HG03571 (cell line): ENCODE data around the gene MYBPC2.

Experiments
- ATAC-seq: cut with Tn5 transposase; IDR thresholded peaks from one replicate; pipeline ENCODE4 v1.9.1; 2021; ENCODE audit not compliant: unreplicated experiment

The MYBPC2 gene

DNA sequence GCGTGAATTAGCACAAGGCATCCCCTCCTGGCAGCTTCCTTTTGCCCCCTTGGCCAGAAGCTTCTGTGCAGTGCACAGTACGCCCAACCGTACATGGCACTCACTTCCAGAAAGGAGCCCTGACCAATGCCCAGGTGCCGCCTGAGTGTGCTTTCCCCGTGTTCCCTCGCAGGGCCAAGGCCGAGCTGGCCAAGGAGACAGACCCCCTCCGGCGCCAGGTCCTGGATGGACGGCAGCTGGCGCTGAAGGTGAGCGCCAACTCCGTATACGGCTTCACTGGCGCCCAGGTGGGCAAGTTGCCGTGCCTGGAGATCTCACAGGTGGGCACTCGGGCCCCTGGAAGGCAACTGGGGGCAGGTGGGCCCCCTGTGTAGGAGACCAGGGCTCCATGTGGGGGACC, 23.3 kb upstream of the MYBPC2 start:
- no peak for ATAC-seq

DNA sequence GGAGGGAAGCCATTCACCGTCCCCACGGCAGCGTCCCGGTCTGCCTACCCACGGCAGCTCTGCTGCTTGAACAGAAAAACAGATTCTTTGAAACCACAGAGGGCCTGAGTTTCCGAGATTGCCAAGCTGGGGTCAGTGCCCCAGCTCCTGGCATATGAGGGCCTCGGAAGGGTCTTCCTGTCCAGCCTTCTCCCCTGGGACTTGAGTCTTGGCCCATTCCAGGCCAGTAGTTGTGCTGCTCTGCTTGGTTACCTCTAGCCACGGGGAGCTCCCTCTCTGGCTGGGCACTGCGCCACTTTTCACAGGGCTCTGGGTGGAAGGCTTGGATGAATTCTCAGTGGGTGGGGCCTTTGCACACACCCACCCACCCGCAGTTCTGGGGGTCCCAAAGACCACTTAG, 22.6 kb upstream of the MYBPC2 start:
- ATAC-seq: no peak

DNA sequence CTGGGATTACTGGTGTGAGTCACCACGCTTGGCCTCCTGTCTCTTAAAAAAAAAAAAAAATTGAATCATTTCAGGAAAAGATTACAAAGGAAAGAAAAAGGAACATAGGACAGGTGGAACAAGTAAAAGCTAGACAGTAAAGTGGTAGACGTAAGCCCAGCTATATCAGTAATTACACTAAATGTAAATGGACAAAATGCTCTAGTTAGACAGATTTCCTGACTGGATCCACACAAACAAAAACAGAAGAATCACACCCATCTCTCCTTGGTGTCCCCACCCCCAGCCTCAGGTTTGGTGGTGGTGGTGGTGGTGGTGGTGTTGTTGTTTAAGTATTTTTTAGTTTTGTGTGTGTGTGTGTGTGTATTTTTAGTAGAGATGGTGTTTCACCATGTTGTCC, 20.3 kb upstream of the MYBPC2 start:
- no peak for ATAC-seq

DNA sequence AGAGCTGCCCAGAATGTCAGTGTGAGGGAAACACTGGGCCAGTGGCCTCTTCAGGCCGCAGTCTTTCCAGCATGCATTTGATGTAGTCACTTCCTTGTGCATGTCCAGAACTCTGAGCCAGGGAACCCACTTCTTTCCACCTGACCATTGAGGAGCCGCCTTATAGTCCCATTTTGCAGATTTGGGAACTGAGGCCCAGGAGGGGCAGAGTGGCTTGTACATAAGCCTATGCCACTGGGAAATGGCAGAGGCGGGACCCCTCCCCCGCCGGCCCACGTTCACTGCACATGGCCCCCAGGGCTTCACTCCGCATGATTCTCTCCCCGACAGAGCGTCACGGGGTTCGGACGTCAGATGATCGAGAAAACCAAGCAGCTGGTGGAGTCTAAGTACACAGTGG, 19.6 kb upstream of the MYBPC2 start:
- no peak for ATAC-seq

DNA sequence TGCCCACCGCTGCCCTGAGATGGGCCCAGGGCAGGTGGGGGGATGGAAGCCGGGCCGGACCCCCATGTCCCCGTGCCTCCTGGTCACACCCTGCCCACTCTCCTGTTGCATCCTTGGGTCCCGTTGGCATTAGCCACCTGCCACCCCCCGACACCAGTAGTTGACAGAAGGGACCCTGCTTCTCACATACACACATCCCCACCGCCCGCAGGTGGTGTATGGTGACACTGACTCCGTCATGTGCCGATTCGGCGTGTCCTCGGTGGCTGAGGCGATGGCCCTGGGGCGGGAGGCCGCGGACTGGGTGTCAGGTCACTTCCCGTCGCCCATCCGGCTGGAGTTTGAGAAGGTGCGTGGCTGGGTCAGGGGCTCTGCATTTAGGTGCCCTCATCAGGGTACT, 19.2 kb upstream of the MYBPC2 start:
- no peak for ATAC-seq

DNA sequence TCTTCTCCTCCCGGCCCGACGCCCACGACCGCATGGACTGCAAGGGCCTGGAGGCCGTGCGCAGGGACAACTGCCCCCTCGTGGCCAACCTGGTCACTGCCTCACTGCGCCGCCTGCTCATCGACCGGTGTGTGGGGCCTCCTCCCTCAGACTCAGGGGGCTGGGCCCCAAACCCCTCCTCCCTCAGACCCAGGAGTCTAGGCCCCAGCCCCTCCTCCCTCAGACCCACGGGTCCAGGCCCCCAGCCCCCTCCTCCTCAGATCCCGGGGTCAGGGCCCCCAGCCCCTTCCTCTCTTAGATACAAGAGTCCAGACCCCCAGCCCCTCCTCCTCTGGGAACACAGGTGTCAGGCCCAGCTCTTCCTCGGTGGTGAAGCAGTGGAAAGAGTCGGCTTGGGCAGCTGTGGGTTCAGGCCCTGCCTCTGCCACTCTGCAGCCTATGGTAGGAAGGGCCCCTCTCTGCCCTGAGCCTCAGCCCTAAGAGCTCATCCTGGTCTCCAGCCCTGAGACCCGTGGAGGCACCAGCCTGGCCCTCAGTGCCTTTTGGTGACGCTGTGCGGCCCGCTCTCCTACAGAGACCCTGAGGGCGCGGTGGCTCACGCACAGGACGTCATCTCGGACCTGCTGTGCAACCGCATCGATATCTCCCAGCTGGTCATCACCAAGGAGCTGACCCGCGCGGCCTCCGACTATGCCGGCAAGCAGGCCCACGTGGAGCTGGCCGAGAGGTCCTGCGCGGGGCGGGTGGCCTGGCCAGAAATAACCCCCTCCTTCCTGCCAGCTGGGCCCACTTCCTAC, 17.6 kb upstream of the MYBPC2 start:
- peak; percentile 3 for ATAC-seq

DNA sequence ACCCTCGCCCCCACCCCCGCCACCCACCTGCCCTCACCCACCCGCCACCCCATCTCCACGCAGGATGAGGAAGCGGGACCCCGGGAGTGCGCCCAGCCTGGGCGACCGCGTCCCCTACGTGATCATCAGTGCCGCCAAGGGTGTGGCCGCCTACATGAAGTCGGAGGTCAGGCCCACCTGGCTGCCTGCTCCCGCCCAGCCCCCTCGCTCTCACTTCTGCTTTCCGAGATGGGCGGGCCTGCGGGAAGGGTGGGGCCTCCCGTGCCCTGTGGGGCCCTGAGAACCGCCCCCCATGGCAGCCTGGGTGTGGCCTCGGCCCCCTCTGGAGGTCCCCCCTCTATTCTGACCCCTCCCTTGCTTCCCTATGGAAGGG, 17.0 kb upstream of the MYBPC2 start:
- peak; percentile 39 for ATAC-seq

GRCh38 chr19:50416034-50416977, 16.4 kb upstream of the MYBPC2 start:
- ATAC-seq: no peak

GRCh38 chr19:50417111-50418081, 15.3 kb upstream of the MYBPC2 start:
- ATAC-seq: no peak

- no peak for ATAC-seq
Observed at GRCh38 chr19:50418176-50419021, 14.3 kb upstream of the MYBPC2 start, which contains the start of gene SPIB. Gene SPIB (plus strand): TSS chr19:50418938. CDS start chr19:50418963, 25 bp downstream.

DNA sequence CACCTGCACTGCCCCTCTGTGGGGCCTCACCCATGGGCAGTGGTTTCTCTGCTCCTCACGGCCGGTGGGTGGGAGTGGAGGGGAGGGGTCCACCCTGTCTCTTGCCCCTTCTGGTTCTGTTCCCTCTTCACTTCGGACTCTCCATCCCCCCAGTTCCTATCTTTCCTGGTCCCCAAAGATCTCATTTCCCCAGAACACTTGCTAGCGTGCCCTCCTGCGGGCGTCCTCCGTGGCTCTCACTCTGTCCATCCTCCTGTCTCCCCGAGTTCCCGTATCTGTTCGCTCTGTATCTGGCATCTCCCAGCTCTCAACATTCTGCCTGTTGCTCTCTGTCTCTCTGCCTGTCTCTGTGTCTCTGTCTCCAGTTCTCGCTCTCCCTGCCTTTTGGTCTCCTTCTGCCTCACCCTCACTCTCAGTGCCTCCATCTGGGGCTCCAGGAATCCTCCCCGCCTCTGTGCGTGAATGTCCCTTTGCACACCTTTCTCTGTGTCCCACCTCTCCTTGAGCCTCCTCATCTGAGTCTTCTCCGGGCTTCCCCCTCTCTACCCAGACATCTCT, 13.6 kb upstream of the MYBPC2 start:
- no peak for ATAC-seq

DNA sequence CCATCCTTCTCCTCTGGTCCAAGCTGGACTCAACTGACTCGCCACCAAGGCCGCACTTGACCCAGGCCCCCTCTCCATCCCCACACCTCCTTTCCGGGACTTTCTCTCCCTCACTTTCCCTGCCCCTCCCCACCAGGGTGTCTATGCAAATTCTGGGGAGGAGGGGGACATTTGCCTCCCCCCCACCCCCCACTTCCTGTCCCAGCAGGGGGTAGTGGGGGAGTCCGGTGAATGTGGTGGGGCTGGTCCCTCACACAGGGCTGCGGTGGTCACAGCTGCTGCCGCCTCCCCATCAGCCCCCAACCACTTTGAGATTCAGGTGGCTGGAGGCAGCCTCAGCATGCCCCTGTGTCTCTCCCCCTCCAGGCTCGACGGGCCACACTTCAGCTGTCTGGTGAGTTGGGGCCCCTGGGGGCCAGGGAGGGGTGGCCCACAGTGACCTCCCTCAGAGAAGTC, 13.1 kb upstream of the MYBPC2 start:
- ATAC-seq: no peak

DNA sequence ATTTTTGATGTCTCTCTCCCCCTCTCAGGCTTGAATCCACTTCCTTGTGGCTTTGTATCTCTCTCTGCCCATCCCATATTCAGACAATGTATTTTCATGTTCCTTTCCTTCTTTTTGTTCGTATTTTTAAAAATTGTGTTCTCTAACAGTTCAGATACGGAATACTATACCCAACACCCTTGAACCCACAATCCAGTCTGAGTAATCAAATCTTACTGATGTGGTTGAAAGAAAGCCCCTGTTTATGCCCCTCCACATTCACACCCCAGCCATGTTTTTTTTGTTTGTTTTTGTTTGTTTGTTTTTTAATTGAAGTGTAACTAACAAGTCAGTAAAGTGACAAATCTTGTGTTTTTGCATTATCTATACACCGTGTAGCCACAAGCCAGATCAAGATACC, 12.6 kb upstream of the MYBPC2 start:
- no peak for ATAC-seq

DNA sequence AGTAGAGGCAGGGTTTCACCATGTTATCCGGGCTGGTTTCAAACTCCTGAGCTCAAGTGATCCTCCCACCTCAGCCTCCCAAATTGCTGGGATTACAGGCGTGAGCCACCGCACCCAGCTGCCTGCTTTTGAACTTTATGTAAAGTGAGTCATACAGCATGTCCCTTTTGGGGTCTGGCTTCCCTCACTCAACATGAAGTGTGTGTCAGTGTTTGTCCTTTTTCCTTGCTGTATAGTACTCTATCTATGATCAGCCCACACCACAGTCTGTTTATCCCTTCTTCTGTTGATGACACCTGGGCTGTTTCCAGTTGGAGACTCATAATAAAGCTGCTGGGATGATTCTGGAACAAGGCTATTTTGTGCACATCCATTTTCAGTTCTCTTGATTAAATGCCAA, 11.9 kb upstream of the MYBPC2 start:
- ATAC-seq: no peak

DNA sequence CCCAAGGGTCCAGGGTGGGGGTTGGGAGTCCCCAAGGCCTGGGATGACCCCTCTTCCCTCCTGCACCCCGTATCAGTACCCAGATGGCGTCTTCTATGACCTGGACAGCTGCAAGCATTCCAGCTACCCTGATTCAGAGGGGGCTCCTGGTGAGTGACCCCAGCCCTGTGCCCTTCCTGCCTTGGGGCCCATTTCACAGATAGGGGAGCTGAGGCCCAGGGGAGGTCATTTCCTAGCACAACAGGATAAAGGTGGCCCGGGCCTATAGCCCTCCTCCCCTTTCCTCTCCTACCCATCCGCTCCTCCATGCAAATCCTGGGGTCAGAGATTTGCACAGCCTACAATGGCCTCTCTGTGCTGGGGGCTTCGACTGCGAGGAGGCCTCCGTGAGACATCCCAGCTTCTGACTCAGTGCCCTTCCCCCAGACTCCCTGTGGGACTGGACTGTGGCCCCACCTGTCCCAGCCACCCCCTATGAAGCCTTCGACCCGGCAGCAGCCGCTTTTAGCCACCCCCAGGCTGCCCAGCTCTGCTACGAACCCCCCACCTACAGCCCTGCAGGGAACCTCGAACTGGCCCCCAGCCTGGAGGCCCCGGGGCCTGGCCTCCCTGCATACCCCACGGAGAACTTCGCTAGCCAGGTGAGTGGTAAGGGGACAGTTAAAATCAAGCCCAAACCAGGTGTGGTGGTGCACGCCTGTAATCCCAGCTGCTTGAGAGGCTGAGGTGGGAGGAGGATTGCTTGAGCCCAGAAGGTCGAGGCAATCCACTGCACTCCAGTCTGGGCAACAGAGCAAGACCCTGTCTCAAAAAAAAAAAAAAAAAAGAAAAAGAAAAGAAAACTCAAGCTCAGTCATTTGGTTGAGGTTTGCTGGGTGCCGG, 10.1 kb upstream of the MYBPC2 start:
- no peak for ATAC-seq

DNA sequence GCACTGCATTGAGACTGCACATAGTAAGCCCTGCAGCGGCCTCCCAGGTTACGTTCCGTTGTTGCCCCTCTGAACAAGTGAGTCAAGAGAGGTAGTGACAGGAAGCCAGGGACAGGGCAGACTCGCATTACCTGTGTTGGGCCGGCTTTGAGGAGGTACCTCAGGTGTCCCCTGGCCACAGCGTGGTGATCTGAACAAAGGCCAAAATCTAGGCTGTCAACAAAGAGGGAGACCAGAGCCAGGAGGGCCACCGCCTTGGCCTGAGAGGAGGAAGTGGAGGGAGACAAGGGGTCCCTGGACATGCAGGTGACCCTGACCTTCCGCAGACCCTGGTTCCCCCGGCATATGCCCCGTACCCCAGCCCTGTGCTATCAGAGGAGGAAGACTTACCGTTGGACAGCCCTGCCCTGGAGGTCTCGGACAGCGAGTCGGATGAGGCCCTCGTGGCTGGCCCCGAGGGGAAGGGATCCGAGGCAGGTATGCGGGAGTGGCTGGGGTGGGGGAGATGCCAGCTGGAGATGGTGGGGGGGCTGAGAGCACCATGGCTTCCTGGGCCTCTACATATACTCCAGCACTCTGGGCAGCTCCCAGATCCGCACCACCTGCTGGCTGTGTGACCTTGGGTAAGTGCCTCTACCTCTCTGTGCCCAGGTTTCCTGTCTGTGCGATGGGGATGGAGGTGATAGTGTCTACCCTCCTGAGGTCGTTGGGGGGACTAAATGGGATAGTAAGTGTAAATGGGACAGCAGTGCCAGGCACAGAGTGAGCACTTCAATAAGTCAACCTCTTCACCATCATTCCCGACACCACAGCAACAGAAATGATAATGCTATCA, 9.2 kb upstream of the MYBPC2 start:
- ATAC-seq: no peak

- ATAC-seq: no peak
Observed at GRCh38 chr19:50425581-50425980, 7.1 kb upstream of the MYBPC2 start.
